GM18873 (cell line): ENCODE data around the gene ABI3.
"Not testable (repeated sequence)": the region's sequence is repeated elsewhere in the genome, so short reads cannot be mapped to it uniquely, and the experiment has no call there.

Experiments
- ATAC-seq: cut with Tn5 transposase; IDR thresholded peaks from one replicate; pipeline ENCODE4 v1.9.1; 2021; ENCODE audit warnings: mild to moderate bottlenecking, moderate library complexity, moderate number of reproducible peaks; ENCODE audit not compliant: unreplicated experiment, low FRiP score

The ABI3 gene, protein sequence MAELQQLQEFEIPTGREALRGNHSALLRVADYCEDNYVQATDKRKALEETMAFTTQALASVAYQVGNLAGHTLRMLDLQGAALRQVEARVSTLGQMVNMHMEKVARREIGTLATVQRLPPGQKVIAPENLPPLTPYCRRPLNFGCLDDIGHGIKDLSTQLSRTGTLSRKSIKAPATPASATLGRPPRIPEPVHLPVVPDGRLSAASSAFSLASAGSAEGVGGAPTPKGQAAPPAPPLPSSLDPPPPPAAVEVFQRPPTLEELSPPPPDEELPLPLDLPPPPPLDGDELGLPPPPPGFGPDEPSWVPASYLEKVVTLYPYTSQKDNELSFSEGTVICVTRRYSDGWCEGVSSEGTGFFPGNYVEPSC

DNA sequence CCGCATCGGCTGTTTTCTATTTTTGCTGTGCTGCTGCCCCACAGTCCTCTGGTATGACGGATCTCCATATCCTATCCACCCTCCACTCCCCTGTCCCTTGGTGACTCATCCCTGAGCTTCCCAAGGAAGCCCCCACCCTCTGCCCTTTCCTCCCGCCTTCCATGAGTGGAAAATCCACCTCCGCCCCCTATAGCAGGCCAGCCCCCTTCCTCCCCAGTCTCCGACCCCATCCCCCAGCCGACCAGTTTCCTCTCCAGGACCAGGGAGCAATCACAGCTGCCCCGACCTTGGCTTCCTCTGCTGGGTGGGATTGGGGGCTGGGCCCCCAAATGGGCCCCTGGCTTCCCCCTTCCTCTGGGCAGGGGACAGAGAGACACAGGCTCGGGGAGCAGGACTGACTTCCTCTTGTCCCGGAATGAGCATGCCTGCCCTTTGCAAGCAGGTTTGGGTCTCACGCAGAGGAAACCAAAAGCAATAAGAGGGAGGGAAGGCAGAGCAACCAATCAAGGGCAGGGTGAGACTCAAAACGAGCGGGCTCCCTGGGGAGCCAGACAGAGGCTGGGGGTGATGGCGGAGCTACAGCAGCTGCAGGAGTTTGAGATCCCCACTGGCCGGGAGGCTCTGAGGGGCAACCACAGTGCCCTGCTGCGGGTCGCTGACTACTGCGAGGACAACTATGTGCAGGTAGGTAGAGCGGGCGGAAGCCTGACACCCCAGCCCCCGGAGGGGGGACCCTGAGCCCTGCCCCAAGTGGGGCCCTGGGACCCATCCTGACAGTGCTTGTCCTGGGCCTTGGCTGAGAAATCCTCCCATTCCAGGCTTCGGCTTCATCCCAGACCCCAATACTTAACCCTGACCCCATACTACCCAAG, at the start of gene ABI3, which contains the start of gene GNGT2:
Gene ABI3 (plus strand): TSS at position 550 of the 872 bp plus-strand sequence. CDS start 18 bp downstream, at position 568.
Gene GNGT2 (minus strand): TSS at position 417 of the 872 bp plus-strand sequence. CDS start 3,152 bp downstream, outside the sequence.
- ATAC-seq, result peak; percentile 71

DNA sequence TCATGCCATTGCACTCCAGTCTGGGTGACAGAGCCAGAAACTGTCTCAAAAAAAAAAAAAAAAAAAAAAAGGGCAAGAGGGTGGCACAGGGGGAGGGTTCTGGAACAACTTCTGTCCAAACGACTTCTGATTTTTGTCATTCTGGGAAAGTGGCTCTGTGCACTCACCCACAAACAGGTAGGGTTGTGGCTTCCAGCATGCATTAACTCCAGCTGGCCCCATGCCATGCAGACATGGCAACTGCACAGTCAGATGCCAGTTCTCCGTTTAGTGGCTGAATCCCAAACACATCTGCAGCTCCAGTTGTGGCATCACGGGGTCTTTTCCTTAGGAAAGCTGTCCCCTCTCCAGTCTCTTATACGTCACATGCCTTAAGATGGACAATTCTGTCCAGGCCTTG, 47.6 kb upstream of the ABI3 start:
- no peak for ATAC-seq

DNA sequence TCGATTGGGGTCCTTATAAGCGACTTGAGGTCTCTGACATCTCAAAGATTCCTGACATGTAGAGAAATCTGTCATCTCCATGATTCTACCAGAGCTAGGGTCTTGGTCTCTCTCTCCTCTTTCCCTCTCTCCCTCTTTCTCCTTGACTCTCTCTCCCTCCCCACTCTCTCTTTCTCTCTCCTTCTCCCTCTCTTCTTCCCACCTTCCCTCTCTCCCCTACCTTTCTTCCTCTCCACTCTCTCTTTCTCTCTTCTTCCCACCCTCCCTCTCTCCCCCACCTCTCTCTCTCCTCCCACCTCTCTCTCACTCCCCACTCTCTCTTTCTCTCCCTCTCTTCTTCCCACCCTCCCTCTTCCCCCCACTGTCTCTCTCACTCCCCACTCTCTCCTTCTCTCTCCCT, 45.4 kb upstream of the ABI3 start:
- no peak for ATAC-seq

DNA sequence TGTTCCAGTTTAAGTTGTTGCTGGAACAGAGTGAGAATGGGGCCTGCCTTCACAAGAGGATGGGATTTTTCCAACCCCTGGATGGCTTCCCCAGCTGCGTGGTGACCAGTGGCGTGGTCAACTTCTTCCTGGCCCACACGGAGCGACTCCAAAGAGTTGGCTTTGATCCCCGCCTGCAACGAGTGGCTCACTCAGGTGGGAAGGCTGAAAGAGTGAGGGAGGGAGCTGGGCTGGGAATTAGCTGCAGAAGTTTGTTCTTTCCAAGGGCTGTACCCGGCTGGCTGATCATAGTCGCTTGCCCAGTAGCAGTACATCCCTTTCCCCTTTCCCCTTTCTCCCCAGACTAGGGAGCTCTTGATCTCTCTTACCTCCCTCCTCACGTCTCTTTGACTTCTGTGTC, 41.8 kb upstream of the ABI3 start:
- no peak for ATAC-seq

DNA sequence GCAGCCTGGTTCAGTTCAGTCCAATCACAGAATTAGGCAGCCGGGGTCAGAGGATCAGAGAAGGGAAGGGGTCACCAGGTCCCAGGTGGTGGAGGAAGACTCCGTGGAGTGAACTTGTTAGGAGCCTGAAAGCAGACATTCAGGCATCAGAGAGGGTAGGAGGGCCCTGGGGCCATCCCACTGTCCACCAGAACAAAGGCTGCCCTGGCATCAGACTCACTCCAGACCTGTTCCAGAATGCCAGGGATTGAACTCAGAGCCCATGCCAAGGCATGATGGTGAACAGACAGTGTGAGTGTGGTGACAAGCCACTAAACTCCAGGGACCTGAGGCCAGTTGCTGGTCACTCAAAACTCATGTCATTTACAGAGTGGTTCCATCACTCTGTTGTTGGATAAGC, 40.3 kb upstream of the ABI3 start:
- no peak for ATAC-seq

DNA sequence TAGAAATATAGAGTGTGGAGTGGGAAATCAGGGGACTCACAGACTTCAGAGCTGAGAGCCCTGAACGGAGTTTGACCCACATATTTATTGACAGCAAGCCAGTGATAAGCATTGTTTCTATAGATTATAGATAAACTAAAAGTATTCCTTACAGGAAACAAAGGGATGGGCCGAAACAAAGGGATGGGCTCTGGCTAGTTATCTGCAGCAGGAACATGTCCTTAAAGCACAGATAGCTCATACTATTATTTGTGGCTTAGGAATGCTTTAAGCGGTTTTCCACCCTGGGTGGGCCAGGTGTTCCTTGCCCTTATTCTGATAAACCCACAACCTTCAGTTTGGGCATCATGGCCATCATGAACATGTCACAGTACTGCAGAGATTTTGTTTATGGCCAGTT, 39.8 kb upstream of the ABI3 start:
- ATAC-seq, result not testable (repeated sequence)

DNA sequence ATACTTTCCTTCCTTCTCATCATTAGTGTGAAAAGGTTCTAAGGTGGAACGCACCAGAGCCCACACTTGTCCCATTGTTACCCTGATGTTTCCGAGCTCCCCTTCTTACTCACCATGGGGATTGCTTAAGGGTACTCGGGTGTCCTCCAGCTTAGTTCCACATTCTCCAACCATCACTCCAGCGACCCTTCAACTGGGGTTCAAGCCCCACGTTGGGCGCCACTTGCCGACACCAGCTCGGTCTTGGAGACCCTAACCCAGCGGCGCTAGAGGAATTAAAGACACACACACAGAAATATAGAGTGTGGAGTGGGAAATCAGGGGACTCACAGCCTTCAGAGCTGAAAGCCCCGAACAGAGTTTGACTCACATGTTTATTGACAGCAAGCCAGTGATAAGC, 34.5 kb upstream of the ABI3 start:
- not testable (repeated sequence) for ATAC-seq

DNA sequence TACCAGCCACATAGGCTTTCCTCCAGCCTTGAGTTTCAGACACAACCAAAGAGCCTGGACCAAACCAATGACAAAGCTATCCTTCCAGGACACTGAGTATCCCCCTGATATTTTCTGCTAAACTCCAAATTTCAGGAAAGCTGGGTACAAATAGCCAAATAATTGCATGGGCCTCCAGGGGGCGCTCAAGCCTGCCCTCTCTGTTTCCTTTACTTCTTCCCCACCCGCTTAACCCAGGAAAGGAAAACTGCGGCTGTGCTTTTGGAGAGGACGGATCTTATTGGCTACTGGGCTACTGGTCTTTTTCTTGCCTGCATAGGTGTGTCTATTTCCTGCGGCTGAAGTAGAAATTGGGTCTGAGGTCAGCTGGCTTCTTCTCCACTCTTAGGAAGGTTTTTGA, 30.2 kb upstream of the ABI3 start:
- no peak for ATAC-seq

DNA sequence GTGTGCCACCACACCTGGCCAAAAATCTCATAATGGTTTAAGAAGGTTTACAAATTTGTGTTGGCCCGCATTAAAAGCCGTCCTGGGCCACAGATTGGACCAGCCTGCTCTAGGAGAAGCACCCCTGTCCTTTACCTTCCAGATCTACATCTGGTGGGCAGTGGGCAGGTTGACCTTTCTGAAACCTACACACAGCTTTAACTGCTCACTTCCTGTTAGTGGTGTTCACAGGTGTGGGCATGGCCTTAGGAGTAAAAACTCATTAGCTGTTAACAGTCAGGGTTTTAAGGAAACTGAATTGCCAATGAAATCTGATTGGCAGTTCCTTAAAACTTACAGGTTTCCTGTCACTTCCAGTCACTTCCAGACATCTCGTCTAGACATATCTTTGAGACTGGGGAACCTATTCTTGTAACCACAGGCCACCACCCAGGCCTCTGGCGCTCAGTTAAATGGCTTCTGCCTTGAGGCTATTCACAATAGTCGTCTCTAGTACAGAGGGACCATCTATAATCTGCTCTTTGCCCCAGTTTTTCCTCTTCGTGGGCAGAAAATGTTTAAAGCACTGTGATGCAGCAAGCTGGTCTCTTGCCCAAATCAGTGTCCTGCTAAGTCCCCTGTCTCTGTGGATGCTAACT, 29.4 kb upstream of the ABI3 start:
- no peak for ATAC-seq

DNA sequence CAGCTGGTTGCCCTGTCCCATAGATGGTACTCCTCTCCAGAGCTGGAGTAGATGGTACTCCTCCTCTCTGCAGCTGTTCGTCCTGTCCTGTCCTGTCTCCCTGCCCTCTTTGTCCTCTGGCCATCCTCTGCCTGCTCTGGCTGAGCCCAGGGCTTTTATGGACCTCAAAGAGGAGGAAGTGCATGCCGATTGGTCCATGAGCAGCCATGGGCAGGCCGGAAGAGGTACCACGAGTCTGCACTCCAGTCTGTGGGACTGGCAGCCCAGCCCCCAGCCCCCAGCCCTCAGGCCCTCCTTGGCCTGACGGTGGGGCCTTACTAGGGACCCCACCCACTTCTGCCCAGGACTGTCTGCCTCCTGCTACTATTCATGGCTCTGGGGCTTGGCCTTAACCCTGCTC, 27.2 kb upstream of the ABI3 start:
- no peak for ATAC-seq

DNA sequence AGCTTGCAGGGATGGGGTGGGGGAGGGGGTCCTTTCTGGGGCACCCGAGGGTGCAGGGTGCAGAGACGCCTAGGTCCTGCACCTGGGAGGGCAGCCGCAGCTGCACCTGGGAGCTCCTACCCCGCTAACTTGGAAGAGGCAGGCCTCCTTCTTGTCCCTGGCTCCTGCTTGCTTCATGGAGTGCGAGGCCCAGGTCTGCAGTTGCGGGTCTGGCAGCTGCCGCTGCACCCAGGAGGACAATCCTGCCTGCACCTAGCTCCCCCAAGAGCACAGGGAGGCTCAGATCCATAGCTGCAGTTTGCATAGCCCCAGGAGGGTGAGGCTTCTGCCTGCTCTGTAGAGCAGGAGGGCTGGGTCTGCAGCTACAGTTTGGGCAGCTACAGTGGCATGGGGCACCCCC, 26.7 kb upstream of the ABI3 start:
- ATAC-seq, result no peak

DNA sequence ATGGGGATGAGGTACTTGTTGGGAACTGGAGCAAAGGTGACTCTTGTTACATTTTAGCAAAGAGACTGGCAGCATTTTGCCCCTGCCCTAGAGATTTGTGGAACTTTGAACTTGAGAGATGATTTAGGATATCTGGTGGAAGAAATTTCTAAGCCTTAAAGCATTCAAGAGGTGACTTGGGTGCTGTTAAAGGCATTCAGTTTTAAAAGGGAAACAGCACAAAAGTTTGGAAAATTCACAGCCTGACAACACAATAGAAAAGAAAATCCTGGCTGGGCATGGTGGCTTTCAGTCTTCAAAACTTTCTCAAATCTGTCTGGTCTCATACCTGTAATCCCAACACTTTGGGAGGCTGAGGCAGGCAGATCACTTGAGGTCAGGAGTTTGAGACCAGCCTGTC, 26.0 kb upstream of the ABI3 start:
- not testable (repeated sequence) for ATAC-seq

DNA sequence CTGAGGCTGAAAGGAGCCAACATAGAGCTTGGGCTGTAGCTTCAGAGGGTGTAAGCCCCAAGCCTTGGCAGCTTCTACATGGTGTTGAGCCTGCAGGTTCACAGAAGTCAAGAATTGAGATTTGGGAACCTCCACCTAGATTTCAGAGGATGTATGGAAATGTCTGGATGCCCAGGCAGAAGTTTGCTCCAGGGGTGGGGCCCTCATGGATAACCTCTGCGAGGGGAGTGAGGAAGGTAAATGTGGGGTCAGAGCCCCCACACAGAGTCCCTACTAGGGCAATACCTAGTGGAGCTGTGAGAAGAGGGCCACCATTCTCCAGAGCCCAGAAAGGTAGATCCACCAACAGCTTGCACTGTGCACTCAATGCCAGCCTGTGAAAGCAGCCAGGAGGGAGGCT, 25.1 kb upstream of the ABI3 start:
- not testable (repeated sequence) for ATAC-seq

DNA sequence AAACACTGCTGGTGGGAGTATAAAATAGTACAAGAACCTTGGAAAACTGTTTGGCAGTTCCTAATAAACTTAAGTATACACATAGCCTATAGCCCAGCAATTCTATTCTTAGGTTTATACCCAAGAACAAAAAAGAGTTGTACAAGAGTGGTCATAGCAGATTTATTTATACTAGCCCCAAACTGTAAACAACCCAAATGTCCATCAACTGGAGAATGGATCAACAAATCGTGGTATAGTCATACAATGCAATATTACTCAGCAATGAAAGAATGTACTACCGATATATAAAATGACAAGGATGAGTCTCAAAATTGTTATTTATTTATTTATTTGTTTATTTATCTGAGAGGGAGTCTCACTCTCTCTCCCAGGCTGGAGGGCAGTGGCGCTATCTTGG, 23.2 kb upstream of the ABI3 start:
- no peak for ATAC-seq

DNA sequence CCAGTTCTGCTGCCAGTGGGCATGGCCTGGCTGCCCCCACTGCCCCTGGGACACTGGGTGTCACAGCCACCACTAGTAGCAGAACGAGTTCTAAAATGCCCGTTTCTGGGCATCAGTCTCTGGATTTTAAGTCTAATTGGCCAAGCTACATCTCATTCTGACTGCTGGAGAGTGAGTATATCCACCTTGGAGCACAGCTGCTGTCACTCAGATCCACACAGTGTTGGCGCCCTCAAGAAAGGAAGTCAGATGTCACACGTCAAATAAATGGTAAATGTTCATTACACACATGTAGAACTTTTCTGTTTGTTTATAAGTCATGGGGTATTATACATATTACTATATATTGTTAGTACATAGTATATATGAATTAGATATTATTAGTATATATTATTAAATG, 19.6 kb upstream of the ABI3 start:
- ATAC-seq, result no peak

DNA sequence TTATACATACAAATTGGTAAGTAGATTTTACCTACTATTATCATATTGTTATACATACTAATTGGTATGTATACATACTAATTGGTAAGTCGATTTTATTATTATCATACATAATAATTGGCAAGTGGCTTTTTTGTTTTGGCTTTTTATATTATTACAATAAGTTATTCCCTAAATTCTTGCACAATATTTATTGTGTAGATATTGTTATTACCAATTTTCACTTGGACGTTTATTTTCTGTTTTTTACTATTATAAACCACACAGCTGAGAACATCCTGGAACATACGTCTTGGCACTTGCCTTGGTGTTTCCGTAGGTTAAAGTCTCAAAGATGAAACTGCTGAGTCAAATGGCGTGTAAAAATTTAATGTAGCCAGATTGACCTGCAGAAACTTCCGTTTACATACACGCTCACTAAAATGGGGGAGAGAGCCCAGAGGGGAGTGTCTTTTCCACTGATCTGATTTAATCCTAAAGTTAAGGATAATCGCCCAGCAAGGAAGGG, 19.0 kb upstream of the ABI3 start:
- ATAC-seq, result peak; percentile 12

DNA sequence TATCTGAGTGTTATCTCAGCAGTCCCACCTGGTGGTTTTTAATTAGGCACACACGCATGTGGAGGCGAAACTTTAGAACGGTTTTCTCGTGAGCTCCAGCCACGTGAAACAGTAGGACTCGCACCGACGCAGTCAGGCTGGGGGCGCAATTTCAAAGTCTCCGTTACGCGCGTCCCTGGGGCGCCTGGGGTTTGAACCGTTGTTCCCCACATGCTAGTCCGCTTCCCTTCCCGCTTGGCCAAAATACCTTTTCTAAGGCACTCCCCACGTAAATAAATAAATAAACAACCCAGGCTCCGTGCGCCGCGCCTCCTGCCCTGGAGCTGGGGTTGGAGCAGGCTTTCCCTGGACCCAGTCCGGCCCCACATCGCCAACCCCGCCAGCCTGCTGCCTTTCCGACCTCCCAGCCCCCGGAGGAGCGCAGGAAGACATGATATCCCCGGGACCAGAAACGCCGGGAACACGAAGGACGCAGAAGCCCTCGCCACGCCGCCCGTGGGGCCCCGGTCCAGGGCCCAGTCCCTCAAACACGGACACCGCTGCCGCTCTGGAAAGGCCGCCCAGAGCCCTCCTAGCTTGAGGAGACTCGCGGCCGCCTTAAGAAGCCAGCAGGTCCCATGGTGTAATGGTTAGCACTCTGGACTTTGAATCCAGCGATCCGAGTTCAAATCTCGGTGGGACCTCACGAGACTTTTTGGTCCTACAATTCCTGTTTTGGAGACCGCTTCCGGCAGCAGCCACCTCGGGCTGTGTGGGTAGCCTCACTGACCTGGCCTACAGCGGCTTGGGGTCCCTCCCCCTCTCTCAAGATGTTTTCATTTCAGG, 18.4 kb upstream of the ABI3 start:
- ATAC-seq, result peak; percentile 38

DNA sequence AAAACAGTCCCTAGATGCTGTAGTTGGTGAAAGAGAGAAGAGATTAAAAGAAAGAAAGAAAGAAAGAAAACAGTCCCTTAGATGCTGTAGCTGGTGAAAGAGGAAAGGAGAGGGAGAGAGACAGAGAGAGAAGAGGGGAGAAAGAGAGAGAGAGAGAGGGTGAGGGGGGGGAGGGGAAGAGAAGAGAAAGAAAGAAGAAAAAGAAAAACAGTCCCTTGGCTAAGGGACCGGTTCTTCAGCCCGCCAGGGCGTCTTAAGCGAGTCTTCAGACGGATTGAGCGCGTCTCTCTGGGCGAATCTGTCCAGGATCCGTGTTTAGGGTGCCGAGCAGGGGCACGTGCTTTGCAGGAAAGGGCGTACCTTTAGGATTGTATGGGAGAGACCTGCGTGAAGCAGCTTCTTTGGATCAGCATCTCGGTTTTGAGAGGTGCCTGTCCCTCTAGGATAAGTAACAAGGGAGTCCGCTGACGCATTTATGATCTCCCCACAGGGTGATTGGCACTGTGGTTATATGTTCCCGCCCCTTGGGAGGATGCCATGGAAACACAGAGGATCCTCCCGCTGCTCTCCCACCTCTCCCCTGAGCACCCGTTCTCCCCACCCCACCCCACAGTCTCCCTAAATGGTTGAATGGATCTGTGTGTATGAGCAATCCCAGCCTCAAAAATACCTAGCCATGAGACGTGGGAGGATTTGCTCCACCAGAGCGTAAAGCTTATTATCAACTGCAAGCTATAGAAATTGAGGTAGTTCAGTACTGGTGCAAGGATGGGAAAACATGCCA, 16.8 kb upstream of the ABI3 start:
- no peak for ATAC-seq

DNA sequence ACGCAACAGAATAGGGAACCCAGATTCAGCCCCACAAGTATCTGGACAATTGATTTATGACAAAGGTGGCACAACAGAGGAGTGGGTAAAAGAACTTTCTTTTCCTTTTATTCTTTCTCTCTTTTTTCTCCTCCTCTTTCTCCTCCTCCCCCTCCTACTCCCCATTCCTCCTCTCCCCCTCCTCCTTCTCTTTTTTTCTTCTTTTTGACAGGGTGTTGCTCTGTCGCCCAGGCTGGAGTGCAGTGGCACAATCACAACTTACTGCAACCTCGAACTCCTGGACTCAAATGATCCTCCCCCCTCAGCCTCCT, 16.3 kb upstream of the ABI3 start:
- ATAC-seq, result no peak
